Endothelial cell of umbilical vein (primary cell): ENCODE measurements around the gene LDLRAD4. TPM values are rescaled to one million over a fixed set of nuclear protein-coding genes. Genes with fewer than 3 reads are reported as not detected.
"Not testable (repeated sequence)": the region's sequence is repeated elsewhere in the genome, so short reads cannot be mapped to it uniquely, and the experiment has no call there.

ENCODE experiments used
- BruUV-seq: library from RNA; stranded (reverse); fragments of 400-500 nt; replicated peaks from 2 replicates; lab custom pipeline; 2021; lab: Mats Ljungman, UMichigan
- CTCF ChIA-PET: fragments of 300-600, 350-600 bp; sonication (Branson Sonifier 250); formaldehyde crosslinking; loops from one replicate; lab custom pipeline; 2021; ENCODE audit warnings: antibody characterized with exemption, inconsistent platforms; lab: Charles Lee
- POLR2A ChIA-PET: fragments of 300-600, 350-600 bp; sonication (Branson Sonifier 250); formaldehyde crosslinking; loops from one replicate; lab custom pipeline; 2021; ENCODE audit warnings: antibody characterized with exemption, inconsistent platforms; lab: Charles Lee
- DNase-seq: peaks from one replicate; pipeline ENCODE4 v3.0.0-alpha.2; 2011; ENCODE audit warnings: low read depth, low spot score
- FAIRE-seq: peaks from 2 replicates; lab custom pipeline; 2011; peaks lifted over from hg19 to GRCh38; lab: Jason Lieb, UNC
- H2AFZ ChIP-seq: 2 replicates; pipeline ENCODE4 v1.6.0; 2012; ENCODE audit warnings: low read depth, low read length, control low read depth, inconsistent platforms
- H3K27ac ChIP-seq: 2 replicates; pipeline ENCODE4 v1.5.1; 2011; ENCODE audit warnings: low read depth, mild to moderate bottlenecking, control low read depth, low read length, moderate library complexity; ENCODE audit not compliant: insufficient read depth
- H3K27me3 ChIP-seq, 2 experiments: 2 replicates each; pipeline versions ENCODE4 v1.6.0 to v1.6.1; 2011; ENCODE audit warnings: low read length in 2 of 2, mixed read lengths in 1 of 2; ENCODE audit not compliant: control insufficient read depth in 2 of 2, insufficient read depth in 2 of 2
- H3K36me3 ChIP-seq, 2 experiments: 2 replicates in 1 of 2; 3 replicates in 1 of 2; pipeline ENCODE4 v1.5.1; 2011; ENCODE audit warnings: low read length in 2 of 2, mild to moderate bottlenecking in 1 of 2, moderate library complexity in 1 of 2; ENCODE audit not compliant: control insufficient read depth in 2 of 2, insufficient read depth in 2 of 2; ENCODE audit errors: extremely low read depth in 1 of 2
- H3K4me1 ChIP-seq: 3 replicates; pipeline ENCODE4 v1.5.1; 2011; ENCODE audit warnings: mild to moderate bottlenecking, low read length; ENCODE audit not compliant: control insufficient read depth, insufficient read depth; ENCODE audit errors: extremely low read depth
- H3K4me2 ChIP-seq: 2 replicates; pipeline ENCODE4 v1.6.1; 2011; ENCODE audit warnings: low read length, control low read depth, mixed read lengths; ENCODE audit not compliant: insufficient read depth
- H3K4me3 ChIP-seq, 3 experiments: fragments of 200-600 bp in 1 of 3; sonication (generic), shearing (Covaris generic) in 1 of 3; replicated peaks in 1 of 3; 2 replicates each; pipeline ENCODE4 v1.5.1; 2011 to 2016; ENCODE audit warnings: control low read depth in 3 of 3, low read length in 3 of 3, mild to moderate bottlenecking in 2 of 3, inconsistent platforms in 1 of 3, low read depth in 1 of 3, moderate library complexity in 1 of 3; ENCODE audit not compliant: insufficient read depth in 1 of 3
- H3K79me2 ChIP-seq: 2 replicates; pipeline ENCODE4 v1.6.0; 2012; ENCODE audit warnings: low read length, inconsistent platforms; ENCODE audit not compliant: control insufficient read depth, insufficient read depth
- H3K9ac ChIP-seq: replicated peaks from 2 replicates; pipeline ENCODE3; 2011; ENCODE audit warnings: low read length, control low read depth; ENCODE audit not compliant: insufficient read depth; ENCODE audit errors: extremely low read depth
- H3K9me1 ChIP-seq: replicated peaks from 3 replicates; pipeline ENCODE4 v1.6.0; 2011; ENCODE audit warnings: mild to moderate bottlenecking, low read length; ENCODE audit not compliant: control insufficient read depth, insufficient read depth; ENCODE audit errors: extremely low read depth
- H3K9me3 ChIP-seq: replicated peaks from 2 replicates; pipeline ENCODE4 v1.5.1; 2012; ENCODE audit warnings: low read length, inconsistent platforms; ENCODE audit not compliant: control insufficient read depth, insufficient read depth
- H4K20me1 ChIP-seq: replicated peaks from 2 replicates; pipeline ENCODE3; 2011; ENCODE audit warnings: mild to moderate bottlenecking, low read length; ENCODE audit not compliant: control insufficient read depth, insufficient read depth; ENCODE audit errors: extremely low read depth
- FOS ChIP-seq: IDR thresholded peaks from 2 replicates; pipeline ENCODE4 v1.6.1; 2011; ENCODE audit warnings: mild to moderate bottlenecking, low read length, moderate library complexity, borderline replicate concordance; ENCODE audit not compliant: insufficient read depth
- GATA2 ChIP-seq: IDR thresholded peaks from 2 replicates; pipeline ENCODE4 v1.7.0; 2011; ENCODE audit warnings: low read depth, mild to moderate bottlenecking, moderate library complexity, mixed read lengths, low read length; ENCODE audit not compliant: insufficient read length, insufficient read depth
- MAX ChIP-seq: IDR thresholded peaks from 2 replicates; pipeline ENCODE4 v1.6.1; 2011; ENCODE audit not compliant: insufficient read depth, insufficient read length
- POLR2A ChIP-seq: IDR thresholded peaks from 2 replicates; pipeline ENCODE4 v1.6.1; 2012; ENCODE audit warnings: low read depth, mild to moderate bottlenecking, control low read depth, low read length
- dilution Hi-C: fragments of 300-500 bp; cut with MboI; formaldehyde crosslinking; loops from one replicate; pipeline ENCODE4 v1.15.0; 2019; ENCODE audit warnings: low sequenced_read_pairs; ENCODE audit not compliant: extremely low pct_ligation_motif_present
- intact Hi-C: fragments of 100-400 bp; cut with micrococcal nuclease; formaldehyde crosslinking; loops from one replicate; pipeline ENCODE4 v1.10.0; 2022
- polyA plus RNA-seq, 4 experiments: library from polyadenylated mRNA; depleted of rRNA in 3 of 4; stranded (reverse) in 3 of 4; unstranded in 1 of 4; fragments of >200 nt; gene quantifications; 2 replicates each; pipeline versions ENCODE4 v1.2.1 to v1.2.3, GENCODE V29; 2011 to 2012; ENCODE audit warnings: missing spikeins in 1 of 4
- total RNA-seq: library from RNA; stranded (reverse); gene quantifications from 2 replicates; pipeline ENCODE4 v1.2.3, GENCODE V29; 2021
- TF ChIP-seq, protein P1 (sequence below), 2 donors: IDR thresholded peaks; 1 replicate in 1 of 2; 2 replicates in 1 of 2; pipeline ENCODE4 v1.5.1; 2011; ENCODE audit warnings: low read length in 2 of 2, mild to moderate bottlenecking in 2 of 2, moderate library complexity in 2 of 2, control low read depth in 1 of 2, inconsistent platforms in 1 of 2, low read depth in 1 of 2; ENCODE audit not compliant: insufficient read depth in 1 of 2; ENCODE audit errors: extremely low read depth in 1 of 2

Gene LDLRAD4
- total and polyA plus RNA-seq, 2 donors (not counting 3 experiments of a cell fraction or from before 2014, with no cell fraction given) = 5.2 to 6.5 TPM

DNA sequence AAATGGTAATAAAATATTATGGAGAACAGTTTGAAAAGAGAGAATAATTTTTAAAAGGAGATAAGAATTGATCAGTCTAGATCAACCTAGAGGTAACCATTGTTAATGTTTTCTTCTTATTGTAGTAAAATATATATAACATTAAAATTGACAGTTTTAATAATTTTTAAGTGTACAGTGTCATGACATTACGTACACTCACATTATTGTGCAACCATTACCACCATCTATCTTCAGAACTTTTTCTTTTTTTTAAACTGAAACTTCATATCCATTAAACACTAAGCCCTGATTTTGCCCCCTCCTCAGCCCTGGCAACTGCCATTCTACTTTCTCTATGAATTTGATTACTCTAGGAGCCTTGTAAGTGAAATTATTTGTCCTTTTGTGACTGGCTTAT lies 121.1 kb downstream of the LDLRAD4 start:
- POLR2A ChIA-PET = no interaction called here
- intact Hi-C loops (loop anchor here (10.0 kb wide), 1 partner anchor 85 kb away; no protein-coding TSS in a partner anchor), dilution Hi-C loops (no loop called here)
- Histone ChIP-seq H3K36me3 (no peaks in the 10 kb centered on the region), H3K79me2 (no peaks in the 10 kb centered on the region), H4K20me1 (no peaks in the 10 kb centered on the region), H2AFZ (no peak overlapping the region), H3K9me3 (no peaks in the 10 kb centered on the region), H3K9ac (no peak overlapping the region), H3K27ac (no peak overlapping the region), H3K27me3 (peaks cover 5% of the 10 kb centered on the region in 2 experiments), H3K4me3 (no peak overlapping the region), H3K4me2 (no peak overlapping the region), H3K9me1 (no peaks in the 10 kb centered on the region), H3K4me1 (no peaks in the 10 kb centered on the region)
- CTCF ChIA-PET = no interaction called here
- no peak for TF ChIP-seq FOS
- TF ChIP-seq, protein P1, sequence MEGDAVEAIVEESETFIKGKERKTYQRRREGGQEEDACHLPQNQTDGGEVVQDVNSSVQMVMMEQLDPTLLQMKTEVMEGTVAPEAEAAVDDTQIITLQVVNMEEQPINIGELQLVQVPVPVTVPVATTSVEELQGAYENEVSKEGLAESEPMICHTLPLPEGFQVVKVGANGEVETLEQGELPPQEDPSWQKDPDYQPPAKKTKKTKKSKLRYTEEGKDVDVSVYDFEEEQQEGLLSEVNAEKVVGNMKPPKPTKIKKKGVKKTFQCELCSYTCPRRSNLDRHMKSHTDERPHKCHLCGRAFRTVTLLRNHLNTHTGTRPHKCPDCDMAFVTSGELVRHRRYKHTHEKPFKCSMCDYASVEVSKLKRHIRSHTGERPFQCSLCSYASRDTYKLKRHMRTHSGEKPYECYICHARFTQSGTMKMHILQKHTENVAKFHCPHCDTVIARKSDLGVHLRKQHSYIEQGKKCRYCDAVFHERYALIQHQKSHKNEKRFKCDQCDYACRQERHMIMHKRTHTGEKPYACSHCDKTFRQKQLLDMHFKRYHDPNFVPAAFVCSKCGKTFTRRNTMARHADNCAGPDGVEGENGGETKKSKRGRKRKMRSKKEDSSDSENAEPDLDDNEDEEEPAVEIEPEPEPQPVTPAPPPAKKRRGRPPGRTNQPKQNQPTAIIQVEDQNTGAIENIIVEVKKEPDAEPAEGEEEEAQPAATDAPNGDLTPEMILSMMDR (IDR thresholded peaks at IDR 0.05; ENCODE audit: extremely low read depth in 1 of 2, insufficient read depth in 1 of 2, low read depth in 1 of 2, low read length in 2 of 2) = no peak
- TF ChIP-seq POLR2A = no peak
- no peak for TF ChIP-seq MAX
- no peak for TF ChIP-seq GATA2
- DNase-seq (no peak), FAIRE-seq (no peak)
- BruUV-seq = no TSS peak

DNA sequence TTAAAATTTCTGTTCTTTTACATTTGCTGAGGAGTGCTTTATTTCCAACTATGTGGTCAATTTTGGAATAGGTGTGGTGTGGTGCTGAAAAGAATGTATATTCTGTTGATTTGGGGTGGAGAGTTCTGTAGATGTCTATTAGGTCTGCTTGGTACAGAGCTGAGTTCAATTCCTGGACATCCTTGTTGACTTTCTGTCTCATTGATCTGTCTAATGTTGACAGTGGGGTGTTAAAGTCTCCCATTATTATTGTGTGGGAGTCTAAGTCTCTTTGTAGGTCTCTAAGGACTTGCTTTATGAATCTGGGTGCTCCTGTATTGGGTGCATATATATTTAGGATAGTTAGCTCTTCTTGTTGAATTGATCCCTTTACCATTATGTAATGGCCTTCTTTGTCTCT lies 127.9 kb downstream of the LDLRAD4 start:
- POLR2A ChIA-PET, H3K4me1 ChIP-seq, DNase-seq, H3K4me3 ChIP-seq, H3K36me3 ChIP-seq, H3K9me1 ChIP-seq, H3K27me3 ChIP-seq, H3K9me3 ChIP-seq, H4K20me1 ChIP-seq, CTCF ChIA-PET, H3K4me2 ChIP-seq, dilution Hi-C loops, FAIRE-seq, H2AFZ ChIP-seq, BruUV-seq, intact Hi-C loops, H3K9ac ChIP-seq, H3K27ac ChIP-seq, H3K79me2 ChIP-seq: not testable (repeated sequence)
